A673 (cell line): Measurements from ENCODE around the gene KRTAP4-3. TPM values are rescaled to one million over a fixed set of nuclear protein-coding genes. Genes with fewer than 3 reads are reported as not detected.
"Not testable (repeated sequence)": the region's sequence is repeated elsewhere in the genome, so short reads cannot be mapped to it uniquely, and the experiment has no call there.

ENCODE experiments used
- BruUV-seq: library from RNA; stranded (reverse); fragments of 400-500 nt; replicated peaks from 2 replicates; lab custom pipeline; 2021; lab: Mats Ljungman, UMichigan
- CTCF ChIA-PET: fragments of 300-600 bp; sonication (Branson Sonifier 250); formaldehyde crosslinking; loops from one replicate; lab custom pipeline; 2022; ENCODE audit warnings: antibody characterized with exemption; lab: Charles Lee
- POLR2A ChIA-PET: fragments of 300-600 bp; sonication (Branson Sonifier 250); formaldehyde crosslinking; loops from one replicate; lab custom pipeline; 2022; ENCODE audit warnings: antibody characterized with exemption; ENCODE audit not compliant: low non-redundant PET; lab: Charles Lee
- DNase-seq: peaks from one replicate; pipeline ENCODE4 v3.0.0-alpha.2; 2015; ENCODE audit warnings: low spot score
- H3K27ac ChIP-seq: fragments of 200-600 bp; sonication (generic); 2 replicates; pipeline ENCODE4 v1.5.1; 2016; ENCODE audit warnings: mixed run types, low read depth, mild to moderate bottlenecking, mixed read lengths, antibody characterized with exemption, low read length; ENCODE audit not compliant: poor library complexity, severe bottlenecking
- H3K27me3 ChIP-seq: fragments of 200-600 bp; sonication (generic); replicated peaks from 2 replicates; pipeline ENCODE4 v1.6.1; 2017; ENCODE audit warnings: mixed run types, low read depth, mild to moderate bottlenecking, mixed read lengths, antibody characterized with exemption, low read length; ENCODE audit not compliant: insufficient read depth, poor library complexity
- H3K36me3 ChIP-seq: fragments of 200-600 bp; sonication (generic); 2 replicates; pipeline ENCODE4 v1.6.1; 2016; ENCODE audit warnings: mixed run types, mild to moderate bottlenecking, mixed read lengths, antibody characterized with exemption, low read length; ENCODE audit not compliant: insufficient read depth, poor library complexity, severe bottlenecking
- H3K4me1 ChIP-seq: fragments of 200-600 bp; sonication (generic); 2 replicates; pipeline ENCODE4 v1.6.1; 2017; ENCODE audit warnings: mixed run types, mild to moderate bottlenecking, mixed read lengths, antibody characterized with exemption, low read length; ENCODE audit not compliant: insufficient read depth, poor library complexity, severe bottlenecking
- H3K4me3 ChIP-seq: fragments of 200-600 bp; sonication (generic); 2 replicates; pipeline ENCODE4 v1.5.1; 2016; ENCODE audit warnings: low read depth, mixed run types, mild to moderate bottlenecking, mixed read lengths, low read length; ENCODE audit not compliant: poor library complexity, severe bottlenecking
- H3K9me3 ChIP-seq: fragments of 200-600 bp; sonication (generic); 2 replicates; pipeline ENCODE4 v1.6.1; 2016; ENCODE audit warnings: mixed run types, low read depth, mild to moderate bottlenecking, mixed read lengths, antibody characterized with exemption, low read length; ENCODE audit not compliant: poor library complexity, severe bottlenecking
- EZH2 ChIP-seq: fragments of 200-600 bp; sonication (generic); IDR thresholded peaks from 2 replicates; pipeline ENCODE4 v1.6.1; 2017; ENCODE audit warnings: borderline replicate concordance, low read depth, mild to moderate bottlenecking, mixed read lengths, antibody characterized with exemption, low read length; ENCODE audit not compliant: poor library complexity, severe bottlenecking
- intact Hi-C: fragments of 100-400 bp; cut with micrococcal nuclease; formaldehyde crosslinking; loops from one replicate; pipeline ENCODE4 v1.10.0; 2022; ENCODE audit not compliant: unreplicated experiment
- total RNA-seq: library from RNA; stranded (reverse); gene quantifications from 2 replicates; pipeline ENCODE4 v1.2.3, GENCODE V29; 2021
- TF ChIP-seq, protein P1 (sequence below): fragments of 300-800, 200-600 bp; sonication (generic); conservative IDR thresholded peaks from 2 replicates; pipeline ENCODE4 v1.5.1; 2017; ENCODE audit warnings: low read depth, mild to moderate bottlenecking, antibody characterized with exemption, low read length, moderate library complexity, mixed read lengths

Gene KRTAP4-3
- total RNA-seq, 1 experiment from 2014 or later = not detected

GRCh38 chr17:41190328-41190727, 22.3 kb upstream of the KRTAP4-3 start:
- TF ChIP-seq EZH2 = no peak
- TF ChIP-seq, protein P1, sequence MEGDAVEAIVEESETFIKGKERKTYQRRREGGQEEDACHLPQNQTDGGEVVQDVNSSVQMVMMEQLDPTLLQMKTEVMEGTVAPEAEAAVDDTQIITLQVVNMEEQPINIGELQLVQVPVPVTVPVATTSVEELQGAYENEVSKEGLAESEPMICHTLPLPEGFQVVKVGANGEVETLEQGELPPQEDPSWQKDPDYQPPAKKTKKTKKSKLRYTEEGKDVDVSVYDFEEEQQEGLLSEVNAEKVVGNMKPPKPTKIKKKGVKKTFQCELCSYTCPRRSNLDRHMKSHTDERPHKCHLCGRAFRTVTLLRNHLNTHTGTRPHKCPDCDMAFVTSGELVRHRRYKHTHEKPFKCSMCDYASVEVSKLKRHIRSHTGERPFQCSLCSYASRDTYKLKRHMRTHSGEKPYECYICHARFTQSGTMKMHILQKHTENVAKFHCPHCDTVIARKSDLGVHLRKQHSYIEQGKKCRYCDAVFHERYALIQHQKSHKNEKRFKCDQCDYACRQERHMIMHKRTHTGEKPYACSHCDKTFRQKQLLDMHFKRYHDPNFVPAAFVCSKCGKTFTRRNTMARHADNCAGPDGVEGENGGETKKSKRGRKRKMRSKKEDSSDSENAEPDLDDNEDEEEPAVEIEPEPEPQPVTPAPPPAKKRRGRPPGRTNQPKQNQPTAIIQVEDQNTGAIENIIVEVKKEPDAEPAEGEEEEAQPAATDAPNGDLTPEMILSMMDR = no peak
- ChIA-PET POLR2A (no interaction called here), CTCF (no interaction called here)
- no peak for DNase-seq
- Histone ChIP-seq H3K9me3 (no peaks in the 10 kb centered on the region), H3K4me3 (no peak overlapping the region), H3K36me3 (no peaks in the 10 kb centered on the region), H3K27me3 (no peaks in the 10 kb centered on the region), H3K4me1 (no peaks in the 10 kb centered on the region), H3K27ac (no peak overlapping the region)
- BruUV-seq = no TSS peak
- intact Hi-C loops = no loop called here

- BruUV-seq = not testable (repeated sequence)
These were observed 21.9 kb upstream of the KRTAP4-3 start, which contains the start of gene KRTAP9-1 for GRCh38 chr17:41189837-41190318. KRTAP9-1 (plus strand) TSS chr17:41189887; CDS start chr17:41189887, 0 bp downstream.

DNA sequence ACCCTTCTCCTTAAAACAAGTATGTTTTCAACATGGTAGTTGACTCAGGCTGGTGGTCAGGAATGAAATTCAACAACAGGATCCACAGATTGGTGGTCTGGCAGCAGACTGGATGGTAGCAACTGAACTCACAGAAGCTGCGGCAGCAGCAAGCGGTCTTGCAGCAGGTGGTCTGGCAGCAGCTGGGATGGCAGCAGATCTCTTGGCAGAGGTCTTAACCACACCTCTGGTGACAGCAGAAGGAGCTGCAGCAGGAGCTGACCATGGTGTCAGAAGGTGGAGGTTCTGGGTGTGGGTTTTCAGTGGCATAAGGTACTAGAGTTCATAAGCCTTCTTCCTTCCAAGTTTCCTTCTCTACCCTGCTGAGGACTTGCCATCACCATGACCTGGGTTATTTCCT, 18.9 kb upstream of the KRTAP4-3 start:
- POLR2A ChIA-PET = no interaction called here
- Histone ChIP-seq H3K9me3 (no peaks in the 10 kb centered on the region), H3K4me1 (no peaks in the 10 kb centered on the region), H3K4me3 (no peak overlapping the region), H3K27me3 (no peaks in the 10 kb centered on the region), H3K27ac (no peak overlapping the region), H3K36me3 (no peaks in the 10 kb centered on the region)
- intact Hi-C loops = no loop called here
- CTCF ChIA-PET = no interaction called here
- no peak for DNase-seq
- no TSS peak for BruUV-seq
- TF ChIP-seq EZH2 = no peak

More at GRCh38 chr17:41189837-41190318, 21.9 kb upstream of the KRTAP4-3 start, which contains the start of gene KRTAP9-1:
- H3K4me1 ChIP-seq, H3K36me3 ChIP-seq, H3K4me3 ChIP-seq, CTCF ChIA-PET, intact Hi-C loops, H3K27me3 ChIP-seq, DNase-seq, H3K27ac ChIP-seq, H3K9me3 ChIP-seq, POLR2A ChIA-PET: not testable (repeated sequence)

GRCh38 chr17:41185001-41185400, 17.0 kb upstream of the KRTAP4-3 start:
- TF ChIP-seq EZH2 = no peak
- TF ChIP-seq, protein P1 = no peak
- intact Hi-C loops = no loop called here
- H3K9me3 ChIP-seq = no peaks in the 10 kb centered on the region

More at GRCh38 chr17:41185001-41185400, 17.0 kb upstream of the KRTAP4-3 start:
- H3K36me3 ChIP-seq = no peaks in the 10 kb centered on the region
- no TSS peak for BruUV-seq
- CTCF ChIA-PET = no interaction called here
- no peak overlapping the region for H3K4me3 ChIP-seq
- DNase-seq = no peak
- POLR2A ChIA-PET = no interaction called here
- H3K4me1 ChIP-seq = no peaks in the 10 kb centered on the region
- no peaks in the 10 kb centered on the region for H3K27me3 ChIP-seq
- no peak overlapping the region for H3K27ac ChIP-seq
